OCI-LY3 (cell line): ENCODE measurements around the gene SFXN2.

ENCODE experiments used
- H2AFZ ChIP-seq: fragments of 200-600, 300-600 bp; shearing (Covaris generic); 2 replicates; pipeline ENCODE4 v1.6.0; 2014; ENCODE audit warnings: antibody characterized with exemption, low read depth, low read length
- H3K27ac ChIP-seq: fragments of 200-600, 300-600 bp; sonication (generic); 2 replicates; pipeline ENCODE4 v1.5.1; 2014; ENCODE audit warnings: mild to moderate bottlenecking, low read length, moderate library complexity, mixed read lengths
- H3K27me3 ChIP-seq: fragments of 200-600, 300-600 bp; sonication (generic); 2 replicates; pipeline ENCODE4 v1.6.1; 2014; ENCODE audit warnings: low read depth, low read length, mixed read lengths
- H3K36me3 ChIP-seq: fragments of 200-600, 300-600 bp; sonication (generic); replicated peaks from 2 replicates; pipeline ENCODE3; 2014; ENCODE audit warnings: low read depth, low read length, mixed read lengths
- H3K4me1 ChIP-seq: fragments of 300-600, 200-600 bp; sonication (generic); 2 replicates; pipeline ENCODE4 v1.6.1; 2014; ENCODE audit warnings: low read length, mixed read lengths
- H3K4me2 ChIP-seq: fragments of 200-600, 300-600 bp; sonication (generic); 2 replicates; pipeline ENCODE4 v1.6.1; 2014; ENCODE audit warnings: low read length, mixed read lengths
- H3K4me3 ChIP-seq: fragments of 300-600, 200-600 bp; sonication (generic); 2 replicates; pipeline ENCODE4 v1.5.1; 2014; ENCODE audit warnings: antibody characterized with exemption, mild to moderate bottlenecking, low read length, moderate library complexity
- H3K79me2 ChIP-seq: fragments of 300-600, 200-600 bp; shearing (Covaris generic); 2 replicates; pipeline ENCODE4 v1.6.1; 2014; ENCODE audit warnings: mild to moderate bottlenecking, low read length, mixed read lengths
- H3K9ac ChIP-seq: fragments of 300-600, 200-600 bp; shearing (Covaris generic); 2 replicates; pipeline ENCODE4 v1.6.0; 2014; ENCODE audit warnings: mild to moderate bottlenecking, low read length, moderate library complexity
- H3K9me3 ChIP-seq: fragments of 200-600, 300-600 bp; shearing (Covaris generic); 2 replicates; pipeline ENCODE4 v1.6.1; 2014; ENCODE audit warnings: low read length, mixed read lengths; ENCODE audit not compliant: insufficient read depth
- H4K20me1 ChIP-seq: fragments of 200-600, 300-600 bp; sonication (generic); 2 replicates; pipeline ENCODE4 v1.6.1; 2016; ENCODE audit warnings: low read length, mixed read lengths; ENCODE audit not compliant: insufficient read depth
- CTCF ChIP-seq: fragments of 200-600, 300-600 bp; sonication (generic); IDR thresholded peaks from 2 replicates; pipeline ENCODE4 v1.5.1; 2014; ENCODE audit warnings: antibody characterized with exemption, low read length, low read depth
- EZH2phosphoT487 ChIP-seq: fragments of 200-600 bp; shearing (Covaris generic); IDR thresholded peaks from 2 replicates; pipeline ENCODE4 v1.6.1; 2018; ENCODE audit warnings: antibody characterized with exemption, mixed run types, low read depth

Gene SFXN2

GRCh38 chr10:102669206-102670064, 45.0 kb upstream of the SFXN2 start:
- H2AFZ ChIP-seq: no peak overlapping the region
- H3K36me3 ChIP-seq: no peaks in the 10 kb centered on the region
- TF ChIP-seq CTCF (peak; percentile 57), EZH2phosphoT487 (no peak)
- no peaks in the 10 kb centered on the region for H3K4me1 ChIP-seq
- no peak overlapping the region for H3K27ac ChIP-seq
- H3K79me2 ChIP-seq: no peaks in the 10 kb centered on the region
- no peak overlapping the region for H3K4me3 ChIP-seq
- no peak overlapping the region for H3K4me2 ChIP-seq
- H3K9ac ChIP-seq: no peak overlapping the region
- H3K9me3 ChIP-seq: no peaks in the 10 kb centered on the region
- H4K20me1 ChIP-seq: no peaks in the 10 kb centered on the region
- H3K27me3 ChIP-seq: no peaks in the 10 kb centered on the region

GRCh38 chr10:102670065-102670670, 44.3 kb upstream of the SFXN2 start:
- H3K4me1 ChIP-seq: no peaks in the 10 kb centered on the region
- no peaks in the 10 kb centered on the region for H3K9me3 ChIP-seq
- H3K27me3 ChIP-seq: no peaks in the 10 kb centered on the region
- no peak overlapping the region for H2AFZ ChIP-seq
- H4K20me1 ChIP-seq: no peaks in the 10 kb centered on the region
- H3K9ac ChIP-seq: no peak overlapping the region
- H3K79me2 ChIP-seq: no peaks in the 10 kb centered on the region
- no peak; the same call in 1 of the 2 replicates for TF ChIP-seq CTCF
- TF ChIP-seq EZH2phosphoT487: no peak
- no peak overlapping the region for H3K27ac ChIP-seq
- no peaks in the 10 kb centered on the region for H3K36me3 ChIP-seq
- H3K4me3 ChIP-seq: no peak overlapping the region
- no peak overlapping the region for H3K4me2 ChIP-seq

- no peaks in the 10 kb centered on the region for H3K79me2 ChIP-seq
- H4K20me1 ChIP-seq: no peaks in the 10 kb centered on the region
- H3K9ac ChIP-seq: no peak overlapping the region
- no peak overlapping the region for H3K4me3 ChIP-seq
- no peaks in the 10 kb centered on the region for H3K36me3 ChIP-seq
- peaks cover 4% of the 10 kb centered on the region for H3K4me1 ChIP-seq
- H3K4me2 ChIP-seq: no peak overlapping the region
- no peak for TF ChIP-seq CTCF
- no peak for TF ChIP-seq EZH2phosphoT487
- H3K9me3 ChIP-seq: no peaks in the 10 kb centered on the region
- no peak overlapping the region for H3K27ac ChIP-seq
- no peak overlapping the region for H2AFZ ChIP-seq
- no peaks in the 10 kb centered on the region for H3K27me3 ChIP-seq
These were observed 43.5 kb upstream of the SFXN2 start for GRCh38 chr10:102670871-102671434.

GRCh38 chr10:102673236-102673818, 41.1 kb upstream of the SFXN2 start:
- Histone ChIP-seq H3K27me3 (no peaks in the 10 kb centered on the region), H3K9ac (no peak overlapping the region), H3K4me3 (no peak overlapping the region), H3K9me3 (no peaks in the 10 kb centered on the region), H3K79me2 (no peaks in the 10 kb centered on the region), H3K4me2 (no peak overlapping the region), H3K36me3 (no peaks in the 10 kb centered on the region), H2AFZ (no peak overlapping the region), H3K4me1 (peaks cover 9% of the 10 kb centered on the region), H3K27ac (no peak overlapping the region), H4K20me1 (no peaks in the 10 kb centered on the region)
- TF ChIP-seq EZH2phosphoT487: no peak
- no peak for TF ChIP-seq CTCF
